Measurements from ENCODE around the gene HNRNPLL.

DNA sequence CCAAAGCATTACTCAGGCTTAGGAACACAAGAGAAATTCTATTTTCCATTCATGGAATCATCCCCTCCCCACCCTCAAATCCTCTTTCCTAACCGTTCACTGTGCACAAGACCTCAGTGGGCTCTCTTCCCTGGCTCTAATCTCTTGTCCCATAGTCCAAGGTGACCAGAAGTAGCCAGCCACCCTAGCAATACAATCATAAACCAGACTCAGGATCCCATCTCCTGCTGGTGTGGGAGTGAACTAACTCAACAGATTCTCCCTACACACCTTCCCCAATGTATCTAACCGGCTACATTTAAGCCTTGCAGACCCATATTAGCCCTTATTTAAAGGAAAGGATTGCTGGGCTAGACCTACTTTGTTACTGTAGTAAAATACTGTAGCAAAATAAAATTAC is 45.5 kb downstream of the HNRNPLL start:
- TF ChIP-seq POLR2A (IDR thresholded peaks at IDR 0.05): no peak
- TF ChIP-seq CTCF (IDR thresholded peaks at IDR 0.05): no peak
